Activated T-cell treated with anti-CD3 and anti-CD28 coated beads for 4 hours (primary cell): ENCODE data around the gene ANKRD6.

Source experiments
- DNase-seq: peaks from one replicate; pipeline ENCODE4 v3.0.0-alpha.2; 2020

ANKRD6 gene

GRCh38 chr6:89518352-89519055 is 85.6 kb downstream of the ANKRD6 start:
- DNase-seq: no peak

DNA sequence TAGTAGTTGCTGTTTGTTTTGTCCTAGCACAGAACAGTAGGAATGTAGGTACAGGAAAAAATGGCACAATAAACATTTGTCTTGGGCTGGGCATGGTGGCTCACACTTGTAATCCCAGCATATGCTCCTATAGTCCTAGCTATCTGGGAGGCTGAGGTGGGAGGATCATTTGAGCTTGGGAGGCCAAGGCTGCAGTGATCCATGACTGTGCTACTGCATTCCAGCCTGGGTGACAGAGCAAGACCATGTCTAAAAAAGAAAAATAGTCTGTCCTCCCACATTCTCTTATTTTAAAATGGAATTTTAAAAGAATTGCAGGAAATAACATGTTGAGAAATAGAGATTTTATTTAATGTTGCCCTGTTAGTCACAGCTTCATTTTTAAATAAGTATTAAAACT is 87.8 kb downstream of the ANKRD6 start:
- DNase-seq: no peak

GRCh38 chr6:89522778-89523177 is 89.8 kb downstream of the ANKRD6 start:
- no peak for DNase-seq

DNA sequence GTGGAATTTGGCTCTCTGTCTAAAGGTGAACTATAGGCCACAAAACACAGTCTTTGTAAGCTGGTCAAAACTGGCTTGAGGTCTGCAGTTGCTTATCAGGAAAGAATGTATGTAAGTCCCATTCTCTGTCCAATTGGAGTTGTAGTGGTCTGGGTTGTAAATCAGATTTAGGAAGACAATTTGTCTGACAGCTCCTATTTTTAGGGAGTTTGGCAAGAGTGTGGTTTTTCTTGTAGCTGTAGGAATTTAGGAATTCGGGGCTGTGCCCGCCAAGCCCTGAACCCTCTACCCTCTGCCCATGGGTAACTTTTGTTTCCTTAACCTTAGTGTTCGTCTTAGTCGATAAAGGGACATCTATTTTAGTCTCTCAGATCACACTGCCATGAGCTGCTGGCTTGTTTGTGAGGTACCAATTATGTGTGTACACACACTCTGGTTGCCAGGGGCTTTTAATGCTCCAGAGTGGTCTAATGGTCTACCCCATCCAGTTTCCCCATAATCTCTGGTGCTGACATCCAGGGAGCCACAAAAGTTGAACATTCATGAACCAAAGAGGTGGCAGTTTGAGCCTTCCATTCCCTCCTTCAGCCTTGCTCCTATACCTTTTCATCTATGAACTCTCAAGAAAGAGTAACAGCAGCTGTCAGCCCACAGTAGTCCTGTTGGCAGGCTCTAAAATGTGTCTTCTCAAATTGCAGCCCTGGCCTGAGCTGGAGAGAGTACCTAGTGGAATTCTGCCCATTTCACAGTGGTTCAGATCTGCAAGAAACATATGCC is 93.0 kb downstream of the ANKRD6 start:
- DNase-seq: no peak

- no peak for DNase-seq
Measured at GRCh38 chr6:89526563-89526869, 93.6 kb downstream of the ANKRD6 start.

DNA sequence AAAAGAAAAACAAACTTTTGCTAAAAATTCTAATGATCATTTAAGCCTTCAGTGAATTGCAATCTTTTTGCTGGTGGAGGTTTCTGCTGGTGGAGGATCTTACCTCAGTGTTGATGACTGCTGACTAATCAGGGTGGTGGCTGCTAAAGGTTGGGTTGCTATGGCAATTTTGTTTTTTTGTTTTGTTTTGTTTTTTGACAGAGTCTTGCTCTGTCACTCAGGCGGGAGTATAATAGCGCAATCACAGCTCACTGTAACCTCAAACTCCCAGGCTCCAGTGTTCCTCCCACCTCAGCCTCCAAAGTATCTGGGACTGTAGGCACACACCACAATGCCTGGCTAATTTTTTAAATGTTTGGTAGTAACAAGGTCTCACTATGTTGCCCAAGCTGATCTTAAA is 94.7 kb downstream of the ANKRD6 start:
- DNase-seq: no peak

DNA sequence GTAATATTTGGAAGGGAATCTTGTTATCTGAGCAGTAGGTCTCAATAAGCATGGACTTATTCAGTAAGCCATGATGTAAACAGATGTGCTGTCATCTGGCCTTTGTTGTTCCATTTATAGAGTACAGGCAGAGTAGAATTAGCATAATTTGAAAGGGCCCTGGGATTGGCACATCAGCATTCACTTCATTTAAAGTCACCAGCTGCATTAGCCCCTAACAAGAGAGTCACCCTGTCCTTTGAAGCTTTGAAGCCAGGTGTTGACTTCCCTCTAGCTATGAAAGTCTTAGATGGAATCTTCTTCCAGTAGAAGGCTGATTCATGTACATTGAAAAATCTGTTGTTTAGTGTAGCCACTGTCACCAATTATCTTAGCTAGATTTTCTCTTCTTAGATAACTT is 95.9 kb downstream of the ANKRD6 start:
- DNase-seq: no peak

DNA sequence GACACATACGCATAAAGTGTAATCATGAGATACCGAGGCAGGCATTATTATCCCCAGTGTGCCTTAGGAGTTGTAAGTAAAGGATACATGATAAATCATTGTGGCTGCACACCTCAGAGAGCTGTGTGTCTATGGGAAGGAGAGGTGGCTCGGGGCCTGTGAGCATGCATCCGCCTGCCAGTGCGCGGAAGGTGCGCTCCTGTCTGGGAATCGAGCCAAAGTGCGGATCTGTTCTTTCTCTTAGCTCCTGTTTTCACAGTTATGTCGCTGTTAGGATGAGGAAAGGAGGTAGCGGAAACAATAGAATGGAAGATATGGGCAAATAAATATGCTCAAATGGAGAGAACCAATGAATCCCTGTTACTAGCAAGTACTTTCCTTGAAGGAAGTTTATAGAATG is 98.0 kb downstream of the ANKRD6 start:
- no peak for DNase-seq

GRCh38 chr6:89536231-89536630 is 103.3 kb downstream of the ANKRD6 start:
- no peak for DNase-seq

GRCh38 chr6:89539779-89540178 is 106.8 kb downstream of the ANKRD6 start:
- DNase-seq: no peak

GRCh38 chr6:89542081-89542857 is 109.3 kb downstream of the ANKRD6 start:
- DNase-seq: no peak

GRCh38 chr6:89542866-89543265 is 109.9 kb downstream of the ANKRD6 start:
- no peak for DNase-seq

GRCh38 chr6:89547281-89547680 is 114.3 kb downstream of the ANKRD6 start:
- no peak for DNase-seq

DNA sequence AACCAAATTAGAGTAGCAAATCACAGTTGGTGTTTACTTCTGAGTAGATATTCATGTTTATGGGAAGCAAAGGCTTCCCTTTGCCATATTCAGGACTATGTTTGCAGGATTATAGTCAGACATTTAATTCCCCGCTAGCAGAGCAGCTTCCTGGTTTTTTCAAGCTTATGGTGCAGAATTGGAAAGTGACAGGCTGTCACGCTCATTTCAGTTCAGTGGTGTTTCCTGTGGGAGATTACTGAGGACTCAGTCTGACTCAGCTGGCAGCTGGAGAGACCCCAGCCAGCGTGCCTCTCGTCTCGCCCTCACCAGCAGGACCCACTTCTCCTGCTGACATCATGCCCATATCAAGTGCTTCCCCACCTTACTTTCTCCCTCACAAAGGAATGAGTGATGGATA is 120.5 kb downstream of the ANKRD6 start:
- no peak for DNase-seq

DNA sequence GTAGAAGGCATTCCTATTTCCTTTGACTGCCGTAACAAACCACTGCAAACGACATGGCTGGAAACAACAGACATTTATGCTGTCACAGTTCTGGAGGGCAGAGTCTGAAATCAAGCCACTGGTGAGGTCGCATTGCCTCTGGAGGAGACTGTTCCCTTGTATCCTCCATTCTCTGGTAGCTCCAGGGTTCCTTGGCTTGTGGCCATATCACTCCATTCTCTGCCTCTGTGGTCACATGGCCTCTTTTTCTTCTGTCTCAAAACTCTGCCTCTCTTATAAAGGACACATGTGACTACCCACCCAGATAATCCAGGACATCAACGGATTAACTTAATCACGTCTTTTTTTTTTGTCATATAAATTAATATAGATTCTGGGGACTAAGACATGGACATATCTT is 121.2 kb downstream of the ANKRD6 start:
- DNase-seq: no peak

DNA sequence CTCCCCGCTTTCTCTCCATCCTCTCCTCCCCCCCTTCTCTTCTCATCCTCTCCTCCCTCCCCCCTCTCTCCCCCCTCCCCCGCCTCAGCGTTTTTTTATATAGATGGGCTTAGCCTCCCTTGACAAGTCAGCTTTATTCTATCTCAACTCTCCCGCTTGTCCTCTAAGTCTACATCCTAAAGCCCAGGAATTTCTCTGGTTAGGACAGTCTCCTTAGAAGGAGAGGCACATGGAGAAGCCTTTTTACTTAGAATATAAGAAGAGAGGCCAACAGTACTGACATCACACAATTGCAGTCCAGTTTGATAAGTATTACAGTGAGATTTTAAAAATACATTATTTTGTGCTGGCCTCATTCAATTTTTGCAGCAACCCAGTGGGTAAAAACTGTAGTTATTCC is 122.1 kb downstream of the ANKRD6 start:
- no peak for DNase-seq

GRCh38 chr6:89555806-89556205 is 122.9 kb downstream of the ANKRD6 start:
- DNase-seq: no peak

- DNase-seq: no peak
Measured at GRCh38 chr6:89559487-89559886, 126.5 kb downstream of the ANKRD6 start.

- DNase-seq: no peak
Measured at GRCh38 chr6:89562093-89562973, 129.4 kb downstream of the ANKRD6 start.

- no peak for DNase-seq
Measured at GRCh38 chr6:89563866-89564265, 130.9 kb downstream of the ANKRD6 start.

DNA sequence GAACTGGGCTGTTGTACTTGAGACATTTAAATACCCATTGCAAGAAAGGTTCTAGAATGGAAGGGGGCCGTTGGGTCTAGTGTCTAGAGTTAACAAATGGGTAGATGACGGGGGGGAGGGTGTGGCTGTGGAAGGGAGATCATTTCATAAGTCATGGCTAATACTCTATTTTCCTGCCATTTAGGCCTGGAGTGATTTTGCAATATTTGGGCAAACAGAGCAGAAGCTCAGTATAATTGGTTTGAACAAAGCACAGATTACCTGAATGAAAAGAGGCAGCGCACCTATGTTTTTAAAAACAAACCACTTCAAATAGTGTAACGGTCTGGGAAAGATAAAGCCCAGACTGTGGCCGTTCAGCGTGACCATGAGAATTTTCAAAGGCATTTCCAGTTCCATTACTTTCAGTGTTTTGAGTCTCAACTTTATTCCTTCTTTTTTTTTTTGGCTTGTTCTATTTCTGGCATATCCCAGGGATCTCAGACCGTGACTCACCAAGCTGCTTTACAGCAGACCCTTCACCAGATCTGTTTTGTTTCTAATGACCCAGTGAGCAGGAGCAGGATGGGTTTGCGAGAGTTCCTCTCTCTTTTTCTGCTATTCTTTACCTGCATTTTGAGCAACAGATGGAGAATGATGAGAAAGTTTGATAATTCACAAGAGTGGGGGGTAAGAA is 131.9 kb downstream of the ANKRD6 start:
- no peak for DNase-seq
